Left ventricle myocardium inferior (tissue), 1 donor: ENCODE measurements around the gene GLIPR1L1. TPM values are rescaled to one million over a fixed set of nuclear protein-coding genes. Genes with fewer than 3 reads are reported as not detected.

Experiments used
- DNase-seq: peaks from one replicate; pipeline ENCODE4 v3.0.0-alpha.2; 2020
- H3K27ac ChIP-seq: fragments of 200-600 bp; replicated peaks from 2 replicates; pipeline ENCODE4 v1.8.0; 2021
- H3K27me3 ChIP-seq: fragments of 200-600 bp; 2 replicates; pipeline ENCODE4 v1.8.0; 2021; ENCODE audit warnings: low read depth
- H3K36me3 ChIP-seq: fragments of 200-600 bp; 2 replicates; pipeline ENCODE4 v1.8.0; 2021
- H3K4me1 ChIP-seq: fragments of 200-600 bp; 2 replicates; pipeline ENCODE4 v1.8.0; 2021
- H3K4me3 ChIP-seq: fragments of 200-600 bp; 2 replicates; pipeline ENCODE4 v1.8.0; 2021; ENCODE audit warnings: mild to moderate bottlenecking, moderate library complexity
- H3K9me3 ChIP-seq: fragments of 200-600 bp; replicated peaks from 2 replicates; pipeline ENCODE4 v1.8.0; 2021
- intact Hi-C: fragments of 100-400 bp; cut with micrococcal nuclease; formaldehyde crosslinking; loops from one replicate; pipeline ENCODE4 v1.11.0; 2022
- total RNA-seq: library from RNA; stranded (reverse); fragmentation: NEBNext Ultra II Directional; extraction: Animal tissue kit (Norgen Biotek cat#: 25700); gene quantifications from one replicate; pipeline ENCODE4 v1.2.1, GENCODE V29; 2021
- TF ChIP-seq, protein P1 (sequence below): fragments of 200-600 bp; IDR thresholded peaks from 2 replicates; pipeline ENCODE4 v1.8.0; 2021; ENCODE audit warnings: antibody characterized with exemption, mild to moderate bottlenecking, borderline replicate concordance
- donor health status: DM: no; HTN: yes; CAD: no; lungs with severe emphysema.

Gene GLIPR1L1
- total RNA-seq, 1 donor from 2014 or later: not detected

- Histone ChIP-seq H3K4me3 (no peak overlapping the region), H3K36me3 (no peaks in the 10 kb centered on the region), H3K9me3 (peaks cover 11% of the 10 kb centered on the region), H3K27me3 (no peaks in the 10 kb centered on the region), H3K4me1 (no peaks in the 10 kb centered on the region), H3K27ac (no peak overlapping the region)
- TF ChIP-seq, protein P1, sequence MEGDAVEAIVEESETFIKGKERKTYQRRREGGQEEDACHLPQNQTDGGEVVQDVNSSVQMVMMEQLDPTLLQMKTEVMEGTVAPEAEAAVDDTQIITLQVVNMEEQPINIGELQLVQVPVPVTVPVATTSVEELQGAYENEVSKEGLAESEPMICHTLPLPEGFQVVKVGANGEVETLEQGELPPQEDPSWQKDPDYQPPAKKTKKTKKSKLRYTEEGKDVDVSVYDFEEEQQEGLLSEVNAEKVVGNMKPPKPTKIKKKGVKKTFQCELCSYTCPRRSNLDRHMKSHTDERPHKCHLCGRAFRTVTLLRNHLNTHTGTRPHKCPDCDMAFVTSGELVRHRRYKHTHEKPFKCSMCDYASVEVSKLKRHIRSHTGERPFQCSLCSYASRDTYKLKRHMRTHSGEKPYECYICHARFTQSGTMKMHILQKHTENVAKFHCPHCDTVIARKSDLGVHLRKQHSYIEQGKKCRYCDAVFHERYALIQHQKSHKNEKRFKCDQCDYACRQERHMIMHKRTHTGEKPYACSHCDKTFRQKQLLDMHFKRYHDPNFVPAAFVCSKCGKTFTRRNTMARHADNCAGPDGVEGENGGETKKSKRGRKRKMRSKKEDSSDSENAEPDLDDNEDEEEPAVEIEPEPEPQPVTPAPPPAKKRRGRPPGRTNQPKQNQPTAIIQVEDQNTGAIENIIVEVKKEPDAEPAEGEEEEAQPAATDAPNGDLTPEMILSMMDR: no peak
- intact Hi-C loops: no loop called here
- DNase-seq: no peak
Observed at GRCh38 chr12:75419841-75420240, 85.4 kb downstream of the GLIPR1L1 start.

Other genes with a start within 250 kb of the GLIPR1L1 start
- not detected for gene KCNC2, start 124.8 kb upstream of the GLIPR1L1 start, total RNA-seq
- gene CAPS2, start 4.3 kb upstream of the GLIPR1L1 start, total RNA-seq: 13.4 TPM
- gene GLIPR1L2, start 56.4 kb downstream of the GLIPR1L1 start, total RNA-seq: 1.5 TPM
- gene GLIPR1, start 146.1 kb downstream of the GLIPR1L1 start, total RNA-seq: 7.0 TPM
- gene KRR1, start 176.9 kb downstream of the GLIPR1L1 start, total RNA-seq: 32.7 TPM